Retina (tissue), 1 donor: Measurements from ENCODE around the gene TNNI3K.

Source experiments
- DNase-seq: peaks from one replicate; pipeline ENCODE4 v3.0.0-alpha.2; 2016

TNNI3K gene

GRCh38 chr1:74584185-74584584 is 349.0 kb downstream of the TNNI3K start:
- no peak for DNase-seq

DNA sequence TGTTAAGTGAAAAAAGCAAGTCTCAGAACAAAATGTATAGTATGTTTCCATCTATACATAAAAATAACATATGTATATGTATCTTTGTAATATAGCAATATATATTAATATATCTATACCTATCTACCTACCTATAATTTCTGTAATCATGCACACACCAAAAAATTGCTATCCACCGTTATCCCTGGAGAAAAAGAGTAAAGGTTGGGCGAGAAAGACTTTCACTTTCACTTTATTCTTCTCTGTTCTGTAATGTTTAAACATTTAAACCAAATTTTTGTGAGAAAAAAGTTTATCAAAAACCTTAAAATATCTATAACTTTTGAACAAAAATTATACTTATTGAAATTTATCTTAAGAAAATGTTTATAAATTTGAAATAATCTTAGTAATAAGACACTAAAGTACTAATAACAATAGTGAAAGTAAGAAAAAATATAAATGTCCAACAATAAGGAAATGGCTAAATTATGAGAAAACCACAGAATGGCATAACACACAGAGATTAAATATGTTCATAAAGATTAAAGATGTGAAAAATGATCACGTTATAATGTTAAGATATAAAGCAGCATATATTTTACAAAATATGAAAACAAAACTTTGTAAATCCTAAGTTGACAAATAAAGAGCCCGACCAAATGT is 351.2 kb downstream of the TNNI3K start:
- no peak for DNase-seq

GRCh38 chr1:74587888-74588287 is 352.7 kb downstream of the TNNI3K start:
- DNase-seq, result no peak

GRCh38 chr1:74590288-74590687 is 355.1 kb downstream of the TNNI3K start:
- no peak for DNase-seq

DNA sequence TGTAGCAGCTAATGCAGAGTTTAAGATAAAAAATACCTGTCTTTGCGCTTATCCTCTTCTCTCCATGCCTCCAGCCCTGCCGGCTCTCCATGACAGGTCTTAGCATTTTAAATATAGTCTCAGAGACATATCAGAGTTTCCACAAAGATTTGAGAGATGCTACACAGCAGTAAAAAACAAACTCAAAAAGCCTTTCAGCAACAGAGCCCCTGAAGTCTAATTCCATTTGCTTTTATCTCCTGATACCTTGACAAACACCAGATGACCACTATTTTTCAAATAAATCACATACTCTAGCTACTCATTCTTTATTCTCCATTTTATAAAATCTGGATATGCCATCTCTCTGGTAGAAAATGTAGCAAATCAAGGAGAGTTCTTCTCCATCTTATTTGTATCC is 356.8 kb downstream of the TNNI3K start:
- DNase-seq, result no peak

- no peak for DNase-seq
These were observed 357.6 kb downstream of the TNNI3K start for GRCh38 chr1:74592580-74593355.
